Natural killer cell (primary cell): ENCODE results near the gene SNTA1. TPM values are rescaled to one million over a fixed set of nuclear protein-coding genes. Genes with fewer than 3 reads are reported as not detected.
"Not testable (repeated sequence)": the region's sequence is repeated elsewhere in the genome, so short reads cannot be mapped to it uniquely, and the experiment has no call there.

Experiments used
- ATAC-seq, 3 donors: fragments of 150-1000 bp in 2 of 3; fragments of 200-7000 bp in 1 of 3; cut with Tn5 transposase; 1 replicate in 1 of 3; 2 replicates in 2 of 3; pipeline ENCODE4 v1.10.0; 2021; ENCODE audit warnings: mild to moderate bottlenecking in 2 of 3, moderate library complexity in 2 of 3
- DNase-seq, 2 donors: peaks; one replicate each; pipeline versions ENCODE4 v3.0.0 to v3.0.0-alpha.2; 2013 to 2021; ENCODE audit warnings: mixed read lengths in 1 of 2
- H3K27ac ChIP-seq: one replicate; pipeline ENCODE4 v1.5.1; 2013; ENCODE audit warnings: mild to moderate bottlenecking, low read length
- H3K27me3 ChIP-seq: one replicate; pipeline ENCODE4 v1.6.1; 2013; ENCODE audit warnings: low read length; ENCODE audit not compliant: control insufficient read depth, insufficient read depth
- H3K36me3 ChIP-seq: one replicate; pipeline ENCODE4 v1.6.1; 2013; ENCODE audit warnings: low read length; ENCODE audit not compliant: control insufficient read depth, insufficient read depth
- H3K4me1 ChIP-seq: one replicate; pipeline ENCODE4 v1.6.1; 2013; ENCODE audit warnings: low read length; ENCODE audit not compliant: control insufficient read depth, insufficient read depth
- H3K4me3 ChIP-seq: one replicate; pipeline ENCODE4 v1.5.1; 2013; ENCODE audit warnings: low read length
- H3K9me3 ChIP-seq: one replicate; pipeline ENCODE4 v1.6.1; 2013; ENCODE audit warnings: low read length; ENCODE audit not compliant: control insufficient read depth, insufficient read depth
- H3K27ac Mint-ChIP-seq, 2 donors: one replicate each; pipeline ENCODE4 v1.8.0; 2022; ENCODE audit warnings: mild to moderate bottlenecking in 2 of 2, mixed read lengths in 2 of 2, moderate library complexity in 1 of 2
- H3K27me3 Mint-ChIP-seq, 2 donors: one replicate each; pipeline ENCODE4 v1.8.0; 2022; ENCODE audit warnings: low read depth in 2 of 2, mixed read lengths in 2 of 2
- H3K36me3 Mint-ChIP-seq: one replicate; pipeline ENCODE4 v1.8.0; 2022; ENCODE audit warnings: mixed read lengths
- H3K4me1 Mint-ChIP-seq, 2 donors: one replicate each; pipeline ENCODE4 v1.8.0; 2022; ENCODE audit warnings: mixed read lengths in 2 of 2
- H3K4me3 Mint-ChIP-seq: one replicate; pipeline ENCODE4 v1.8.0; 2022; ENCODE audit warnings: mild to moderate bottlenecking, moderate library complexity, mixed read lengths
- H3K9me3 Mint-ChIP-seq, 2 donors: one replicate each; pipeline ENCODE4 v1.8.0; 2022; ENCODE audit warnings: mixed read lengths in 2 of 2
- WGBS: methylation state at CpG from one replicate; pipeline ENCODE4 v1.1.7; 2013; ENCODE audit warnings: missing lambda C conversion rate; ENCODE audit not compliant: insufficient coverage; 5-methylcytosine and 5-hydroxymethylcytosine counted together
- intact Hi-C: fragments of 100-400 bp; cut with micrococcal nuclease; formaldehyde crosslinking; loops from one replicate; pipeline ENCODE4 v1.14.2; 2022
- total RNA-seq, 4 donors: library from RNA; stranded (reverse); fragments of 120-200 nt in 1 of 4; gene quantifications; one replicate each; pipeline versions ENCODE4 v1.2.3 to v1.2.4, GENCODE V29; 2013 to 2022
- TF ChIP-seq, protein P1 (sequence below): fragments of 200-600 bp; IDR thresholded peaks from one replicate; pipeline ENCODE4 v1.8.0; 2022; ENCODE audit warnings: antibody characterized with exemption

SNTA1 gene
- total RNA-seq, 3 donors from 2014 or later (not counting 1 experiment from before 2014, with no cell fraction given), result 1.2 to 2.4 (median 1.8) TPM

GRCh38 chr20:33394718-33395117, 48.8 kb downstream of the SNTA1 start:
- Histone ChIP-seq H3K4me1 (peaks cover 3% of the 10 kb centered on the region), H3K9me3 (no peaks in the 10 kb centered on the region), H3K36me3 (peaks cover 54% of the 10 kb centered on the region), H3K4me3 (no peak overlapping the region), H3K27me3 (no peaks in the 10 kb centered on the region), H3K27ac (no peak overlapping the region)
- H3K27ac Mint-ChIP-seq, result no peak overlapping the region
- TF ChIP-seq, protein P1, sequence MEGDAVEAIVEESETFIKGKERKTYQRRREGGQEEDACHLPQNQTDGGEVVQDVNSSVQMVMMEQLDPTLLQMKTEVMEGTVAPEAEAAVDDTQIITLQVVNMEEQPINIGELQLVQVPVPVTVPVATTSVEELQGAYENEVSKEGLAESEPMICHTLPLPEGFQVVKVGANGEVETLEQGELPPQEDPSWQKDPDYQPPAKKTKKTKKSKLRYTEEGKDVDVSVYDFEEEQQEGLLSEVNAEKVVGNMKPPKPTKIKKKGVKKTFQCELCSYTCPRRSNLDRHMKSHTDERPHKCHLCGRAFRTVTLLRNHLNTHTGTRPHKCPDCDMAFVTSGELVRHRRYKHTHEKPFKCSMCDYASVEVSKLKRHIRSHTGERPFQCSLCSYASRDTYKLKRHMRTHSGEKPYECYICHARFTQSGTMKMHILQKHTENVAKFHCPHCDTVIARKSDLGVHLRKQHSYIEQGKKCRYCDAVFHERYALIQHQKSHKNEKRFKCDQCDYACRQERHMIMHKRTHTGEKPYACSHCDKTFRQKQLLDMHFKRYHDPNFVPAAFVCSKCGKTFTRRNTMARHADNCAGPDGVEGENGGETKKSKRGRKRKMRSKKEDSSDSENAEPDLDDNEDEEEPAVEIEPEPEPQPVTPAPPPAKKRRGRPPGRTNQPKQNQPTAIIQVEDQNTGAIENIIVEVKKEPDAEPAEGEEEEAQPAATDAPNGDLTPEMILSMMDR, result no peak
- H3K36me3 Mint-ChIP-seq, result peaks cover 11% of the 10 kb centered on the region
- DNase-seq (peak in 1 of 2 donors; percentile 26), ATAC-seq (no peak)
- intact Hi-C loops, result no loop called here
- no peaks in the 10 kb centered on the region for H3K27me3 Mint-ChIP-seq
- WGBS, result 93% methylated on average over 4 of the region's 4 CpGs
- no peaks in the 10 kb centered on the region for H3K9me3 Mint-ChIP-seq
- no peak overlapping the region for H3K4me3 Mint-ChIP-seq
- H3K4me1 Mint-ChIP-seq, result peaks cover 20 to 37% of the 10 kb centered on the region in 2 donors

- DNase-seq (no peak), ATAC-seq (no peak)
- Mint-ChIP-seq H3K4me3 (no peak overlapping the region), H3K27me3 (no peaks in the 10 kb centered on the region), H3K9me3 (no peaks in the 10 kb centered on the region), H3K27ac (no peak overlapping the region), H3K4me1 (peaks cover 14 to 27% of the 10 kb centered on the region in 2 donors), H3K36me3 (peaks cover 11% of the 10 kb centered on the region)
- intact Hi-C loops, result no loop called here
- H3K36me3 ChIP-seq, result peaks cover 54% of the 10 kb centered on the region
- H3K27ac ChIP-seq, result no peak overlapping the region
- WGBS, result 95% methylated on average over 4 of the region's 4 CpGs
- H3K4me1 ChIP-seq, result no peaks in the 10 kb centered on the region
- no peak overlapping the region for H3K4me3 ChIP-seq
- H3K27me3 ChIP-seq, result no peaks in the 10 kb centered on the region
- no peaks in the 10 kb centered on the region for H3K9me3 ChIP-seq
- TF ChIP-seq, protein P1, result no peak
These were observed 50.0 kb downstream of the SNTA1 start for GRCh38 chr20:33393609-33394008.

DNA sequence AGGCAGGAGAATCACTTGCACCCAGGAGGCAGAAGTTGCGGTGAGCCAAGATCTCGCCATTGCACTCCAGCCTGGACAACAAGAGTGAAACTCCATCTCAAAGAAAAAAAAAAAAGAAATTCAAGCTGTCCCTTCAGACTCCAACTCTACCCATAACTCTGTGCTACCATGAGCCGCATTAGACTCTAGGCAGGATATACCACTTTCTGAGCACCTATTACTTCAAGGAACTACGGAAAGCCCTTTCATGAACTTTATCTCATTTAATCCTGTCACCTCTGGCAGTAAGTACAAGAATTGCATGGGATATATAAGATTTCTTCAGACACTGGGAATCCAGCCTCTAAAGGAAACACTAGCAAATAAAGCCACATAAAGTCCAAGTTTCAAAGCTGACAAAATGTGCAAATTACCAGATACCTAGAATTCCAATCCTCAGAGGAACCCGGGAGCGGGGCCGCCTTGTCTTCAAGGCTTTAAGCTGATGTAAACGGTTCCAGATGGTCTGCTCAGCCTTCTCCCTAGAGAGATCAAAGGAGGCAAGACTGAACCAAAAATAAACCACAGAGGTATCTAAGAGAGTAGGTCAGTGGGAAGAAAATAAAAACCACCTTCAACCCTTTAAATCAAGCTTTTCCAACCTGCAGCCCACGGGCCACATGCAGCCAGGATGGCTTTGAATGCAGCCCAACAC, 51.7 kb downstream of the SNTA1 start:
- Histone ChIP-seq H3K9me3 (no peaks in the 10 kb centered on the region), H3K4me3 (no peak overlapping the region), H3K4me1 (no peaks in the 10 kb centered on the region), H3K27me3 (no peaks in the 10 kb centered on the region), H3K36me3 (peaks cover 60% of the 10 kb centered on the region), H3K27ac (no peak overlapping the region)
- DNase-seq (no peak), ATAC-seq (no peak)
- Mint-ChIP-seq H3K36me3 (peaks cover 11% of the 10 kb centered on the region), H3K27me3 (no peaks in the 10 kb centered on the region), H3K27ac (peak overlapping the region in 1 of 2 donors; percentile 47), H3K9me3 (no peaks in the 10 kb centered on the region), H3K4me3 (no peak overlapping the region), H3K4me1 (peaks cover 6 to 14% of the 10 kb centered on the region in 2 donors)
- 81% methylated on average over 7 of the region's 9 CpGs for WGBS
- intact Hi-C loops, result no loop called here
- TF ChIP-seq, protein P1, result no peak

DNA sequence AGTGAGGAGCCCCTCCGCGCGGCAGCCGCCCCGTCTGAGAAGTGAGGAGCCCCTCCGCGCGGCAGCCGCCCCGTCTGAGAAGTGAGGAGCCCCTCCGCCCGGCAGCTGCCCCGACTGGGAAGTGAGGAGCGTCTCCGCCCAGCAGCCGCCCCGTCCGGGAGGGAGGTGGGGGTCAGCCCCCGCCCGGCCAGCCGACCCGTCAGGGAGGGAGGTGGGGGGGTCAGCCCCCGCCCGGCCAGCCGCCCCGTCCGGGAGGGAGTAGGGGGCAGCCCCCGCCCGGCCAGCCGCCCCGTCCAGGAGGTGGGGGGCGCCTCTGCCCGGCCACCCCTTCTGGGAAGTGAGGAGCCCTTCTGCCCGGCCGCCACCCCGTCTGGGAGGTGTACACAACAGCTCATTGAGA, 54.2 kb downstream of the SNTA1 start:
- H3K9me3 ChIP-seq, DNase-seq, H3K27me3 ChIP-seq, H3K27ac ChIP-seq, H3K9me3 Mint-ChIP-seq, H3K27ac Mint-ChIP-seq, H3K4me3 ChIP-seq, H3K4me1 Mint-ChIP-seq, ATAC-seq, intact Hi-C loops, H3K27me3 Mint-ChIP-seq, H3K4me3 Mint-ChIP-seq, H3K4me1 ChIP-seq: not testable (repeated sequence)
- H3K36me3 ChIP-seq, result peaks cover 59% of the 10 kb centered on the region
- H3K36me3 Mint-ChIP-seq, result peaks cover 11% of the 10 kb centered on the region
- 98% methylated on average over 36 of the region's 36 CpGs for WGBS
